SK-N-SH (cell line): Measurements from ENCODE around the gene ZFHX3. TPM values are rescaled to one million over a fixed set of nuclear protein-coding genes. Genes with fewer than 3 reads are reported as not detected.

Source experiments
- CTCF ChIA-PET: fragments of 300-600, 350-600 bp; formaldehyde crosslinking; extraction: SDS; loops from one replicate; lab custom pipeline; 2021; lab: Yijun Ruan, JAX
- POLR2A ChIA-PET: fragments of 350-600 bp; sonication (Branson Sonifier 250); formaldehyde crosslinking; extraction: SDS; loops from one replicate; lab custom pipeline; 2020; ENCODE audit warnings: antibody characterized with exemption, inconsistent platforms; lab: Yijun Ruan, JAX
- DNase-seq: peaks from one replicate; pipeline ENCODE4 v3.0.0; 2012
- H2AFZ ChIP-seq: fragments of 200-600 bp; sonication (generic); 2 replicates; pipeline ENCODE4 v1.8.1; 2016; ENCODE audit warnings: antibody characterized with exemption, mild to moderate bottlenecking, low read depth
- H3F3A ChIP-seq: fragments of 200-600 bp; sonication (generic); replicated peaks from 2 replicates; pipeline ENCODE3; 2016; ENCODE audit warnings: antibody characterized with exemption, mild to moderate bottlenecking; ENCODE audit not compliant: insufficient read depth
- H3K27ac ChIP-seq, 2 experiments: fragments of 200-500 bp in 1 of 2; fragments of 200-600 bp in 1 of 2; sonication (Bioruptor generic) in 1 of 2; sonication (generic), shearing (Covaris generic) in 1 of 2; 2 replicates each; pipeline versions ENCODE4 v1.5.1 to v1.6.1; 2014 to 2016; ENCODE audit warnings: low read depth in 2 of 2, inconsistent platforms in 1 of 2, low read length in 1 of 2, mild to moderate bottlenecking in 1 of 2, mixed read lengths in 1 of 2
- H3K27me3 ChIP-seq: fragments of 200-600 bp; sonication (generic), shearing (Covaris generic); 2 replicates; pipeline ENCODE4 v1.6.1; 2016; ENCODE audit warnings: mixed run types; ENCODE audit not compliant: insufficient read depth
- H3K36me3 ChIP-seq, 2 experiments: fragments of 200-500 bp in 1 of 2; fragments of 200-600 bp in 1 of 2; sonication (Bioruptor generic) in 1 of 2; sonication (generic) in 1 of 2; replicated peaks in 1 of 2; 2 replicates each; pipeline versions ENCODE3 to v1.5.1; 2014 to 2016; ENCODE audit warnings: low read length in 1 of 2, mild to moderate bottlenecking in 1 of 2; ENCODE audit not compliant: insufficient read depth in 2 of 2, control insufficient read depth in 1 of 2
- H3K4me1 ChIP-seq, 2 experiments: fragments of 200-500 bp in 1 of 2; fragments of 200-600 bp in 1 of 2; sonication (Bioruptor generic) in 1 of 2; sonication (generic), shearing (Covaris generic) in 1 of 2; 2 replicates each; pipeline versions ENCODE4 v1.5.1 to v1.6.1; 2014 to 2016; ENCODE audit warnings: low read depth in 1 of 2, low read length in 1 of 2, mixed run types in 1 of 2; ENCODE audit not compliant: insufficient read depth in 2 of 2, control insufficient read depth in 1 of 2
- H3K4me2 ChIP-seq: fragments of 200-600 bp; sonication (generic), shearing (Covaris generic); 2 replicates; pipeline ENCODE4 v1.6.1; 2017; ENCODE audit warnings: mixed run types
- H3K4me3 ChIP-seq, 2 experiments: fragments of 200-500 bp in 1 of 2; fragments of 200-600 bp in 1 of 2; sonication (Bioruptor generic) in 1 of 2; sonication (generic), shearing (Covaris generic) in 1 of 2; 2 replicates each; pipeline versions ENCODE4 v1.5.1 to v1.8.1; 2014 to 2016; ENCODE audit warnings: low read depth in 2 of 2, inconsistent platforms in 1 of 2, low read length in 1 of 2, mild to moderate bottlenecking in 1 of 2, mixed read lengths in 1 of 2, moderate library complexity in 1 of 2
- H3K79me2 ChIP-seq: fragments of 200-600 bp; sonication (generic); 2 replicates; pipeline ENCODE4 v1.8.1; 2017; ENCODE audit warnings: mild to moderate bottlenecking; ENCODE audit not compliant: insufficient read depth
- H3K9ac ChIP-seq: fragments of 200-600 bp; sonication (generic); 2 replicates; pipeline ENCODE4 v1.6.1; 2017; ENCODE audit warnings: mixed run types
- H3K9me2 ChIP-seq: fragments of 200-600 bp; sonication (generic); 2 replicates; pipeline ENCODE4 v1.6.1; 2017; ENCODE audit warnings: mixed run types
- H3K9me3 ChIP-seq: fragments of 200-600 bp; sonication (generic); 2 replicates; pipeline ENCODE4 v1.6.1; 2017; ENCODE audit warnings: mixed run types, mild to moderate bottlenecking, moderate library complexity
- H4K20me1 ChIP-seq: fragments of 200-600 bp; sonication (generic); 2 replicates; pipeline ENCODE4 v1.6.1; 2017; ENCODE audit warnings: mild to moderate bottlenecking, mixed run types; ENCODE audit not compliant: insufficient read depth
- CTCF ChIP-seq: fragments of 200-600 bp; sonication (generic); IDR thresholded peaks from 2 replicates; pipeline ENCODE4 v1.6.1; 2017; ENCODE audit warnings: antibody characterized with exemption, mild to moderate bottlenecking, moderate library complexity
- FOSL2 ChIP-seq: IDR thresholded peaks from 2 replicates; pipeline ENCODE4 v1.4.0; 2012; ENCODE audit warnings: low read depth, mild to moderate bottlenecking, moderate library complexity, borderline replicate concordance
- FOXM1 ChIP-seq: IDR thresholded peaks from 2 replicates; pipeline ENCODE4 v1.4.0; 2012; ENCODE audit warnings: low read depth, mild to moderate bottlenecking
- GABPA ChIP-seq: IDR thresholded peaks from 2 replicates; pipeline ENCODE4 v1.4.0; 2012; ENCODE audit warnings: low read depth, mild to moderate bottlenecking
- NRF1 ChIP-seq: IDR thresholded peaks from 2 replicates; pipeline ENCODE4 v1.6.1; 2012; ENCODE audit warnings: low read depth, mild to moderate bottlenecking, low read length
- POLR2AphosphoS5 ChIP-seq: IDR thresholded peaks from 2 replicates; pipeline ENCODE4 v1.6.1; 2012; ENCODE audit warnings: low read depth, low read length
- RCOR1 ChIP-seq: fragments of 150-350 bp; IDR thresholded peaks from 2 replicates; pipeline ENCODE4 v1.6.1; 2017; ENCODE audit warnings: antibody characterized with exemption, low read length
- RXRA ChIP-seq: IDR thresholded peaks from 2 replicates; pipeline ENCODE4 v1.4.0; 2012; ENCODE audit warnings: low read depth, mild to moderate bottlenecking, borderline replicate concordance
- SIN3A ChIP-seq: IDR thresholded peaks from 2 replicates; pipeline ENCODE4 v1.6.1; 2012; ENCODE audit warnings: low read depth, mild to moderate bottlenecking, low read length, moderate library complexity, borderline replicate concordance
- SMC3 ChIP-seq: IDR thresholded peaks from 2 replicates; pipeline ENCODE4 v1.6.1; 2012; ENCODE audit warnings: low read depth, low read length, improper control_type of control experiment
- USF1 ChIP-seq: IDR thresholded peaks from 2 replicates; pipeline ENCODE4 v1.4.0; 2012; ENCODE audit warnings: low read depth, borderline replicate concordance
- USF2 ChIP-seq: fragments of 150-350 bp; IDR thresholded peaks from 2 replicates; pipeline ENCODE4 v1.6.1; 2017; ENCODE audit warnings: antibody characterized with exemption, low read length, low read depth, borderline replicate concordance
- WGBS: methylation state at CpG from one replicate; pipeline ENCODE4 v1.1.6; 2017; ENCODE audit warnings: low lambda C conversion rate; 5-methylcytosine and 5-hydroxymethylcytosine counted together
- polyA plus RNA-seq, 3 experiments: library from polyadenylated mRNA; depleted of rRNA; stranded (reverse); fragments of >200 nt; gene quantifications; 2 replicates each; pipeline ENCODE4 v1.2.3, GENCODE V29; 2012

Gene ZFHX3
- polyA plus RNA-seq, 1 of the 3 experiments (the other 2 are of a cell fraction), result 2.0 TPM

GRCh38 chr16:72971370-72971769 is 76.6 kb downstream of the ZFHX3 start (continued):
- TF ChIP-seq USF2, result no peak
- TF ChIP-seq RCOR1, result no peak
- no peak for TF ChIP-seq SIN3A
- no peak for TF ChIP-seq CTCF
- TF ChIP-seq GABPA, result no peak
- TF ChIP-seq NRF1, result no peak
- no peak for TF ChIP-seq RXRA

- no peak overlapping the region for H3K27ac ChIP-seq
- H3K27me3 ChIP-seq, result no peaks in the 10 kb centered on the region
- peaks cover 0 to 2% of the 10 kb centered on the region in 2 experiments; a peak in 2 of 4 replicates for H3K4me1 ChIP-seq
- no peak overlapping the region for H3K9ac ChIP-seq
- peaks cover 75% of the 10 kb centered on the region for H3K79me2 ChIP-seq
- no peaks in the 10 kb centered on the region for H3K9me2 ChIP-seq
- WGBS, result 95% methylated on average over 5 of the region's 5 CpGs
- DNase-seq, result no peak
- H3K4me2 ChIP-seq, result no peak overlapping the region
- ChIA-PET CTCF (interaction anchor here (1.6 kb wide), 1 partner anchor 10 kb away, joined by 3 read pairs; no protein-coding TSS in a partner anchor), POLR2A (no interaction called here)
- H4K20me1 ChIP-seq, result peaks cover 20% of the 10 kb centered on the region
- H2AFZ ChIP-seq, result no peak overlapping the region
- TF ChIP-seq SMC3 (no peak), POLR2AphosphoS5 (no peak)
- no peak overlapping the region for H3K4me3 ChIP-seq
- no peaks in the 10 kb centered on the region for H3F3A ChIP-seq
- H3K9me3 ChIP-seq, result no peaks in the 10 kb centered on the region
- H3K36me3 ChIP-seq, result peaks cover 0 to 3% of the 10 kb centered on the region in 2 experiments
Measured at GRCh38 chr16:72970656-72971055, 77.3 kb downstream of the ZFHX3 start.

GRCh38 chr16:72969812-72970211 is 78.1 kb downstream of the ZFHX3 start:
- CTCF ChIA-PET, result interaction anchor here (1.6 kb wide), 1 partner anchor 9 kb away, joined by 3 read pairs; no protein-coding TSS in a partner anchor
- H3K9me3 ChIP-seq, result no peaks in the 10 kb centered on the region

More at GRCh38 chr16:72969812-72970211, 78.1 kb downstream of the ZFHX3 start:
- peaks cover 75% of the 10 kb centered on the region for H3K79me2 ChIP-seq
- no peak overlapping the region for H3K4me2 ChIP-seq
- POLR2A ChIA-PET, result interaction anchor here (0.6 kb wide), 1 partner anchor 93 kb away, joined by 9 read pairs; no protein-coding TSS in a partner anchor
- DNase-seq, result no peak
- no peak overlapping the region for H3K9ac ChIP-seq
- H3K4me3 ChIP-seq, result no peak overlapping the region
- H3K27me3 ChIP-seq, result no peaks in the 10 kb centered on the region
- 96% methylated on average over 3 of the region's 9 CpGs for WGBS
- peaks cover 0 to 3% of the 10 kb centered on the region in 2 experiments for H3K36me3 ChIP-seq
- no peak overlapping the region for H2AFZ ChIP-seq
- H3K9me2 ChIP-seq, result no peaks in the 10 kb centered on the region
- H3K4me1 ChIP-seq, result no peaks in the 10 kb centered on the region; a peak in 1 of 4 replicates
- peaks cover 18% of the 10 kb centered on the region for H4K20me1 ChIP-seq
- H3F3A ChIP-seq, result no peaks in the 10 kb centered on the region
- no peak overlapping the region for H3K27ac ChIP-seq
- TF ChIP-seq GABPA, result no peak
- TF ChIP-seq POLR2AphosphoS5, result no peak
- no peak for TF ChIP-seq FOXM1
- no peak for TF ChIP-seq USF1
- TF ChIP-seq FOSL2, result no peak
- no peak for TF ChIP-seq SIN3A
